GM12875 (cell line): Measurements from ENCODE around the gene ZFYVE28.
"Not testable (repeated sequence)": the region's sequence is repeated elsewhere in the genome, so short reads cannot be mapped to it uniquely, and the experiment has no call there.

Experiments used
- H3K4me3 ChIP-seq: one replicate; pipeline ENCODE4 v1.5.1; 2011; ENCODE audit warnings: low read depth, low read length, control low read depth
- TF ChIP-seq, protein P1 (sequence below): IDR thresholded peaks from 2 replicates; pipeline ENCODE4 v1.5.1; 2011; ENCODE audit warnings: low read depth, mild to moderate bottlenecking, control low read depth, inconsistent platforms, low read length, moderate library complexity, borderline replicate concordance; ENCODE audit not compliant: insufficient read depth

ZFYVE28 gene

DNA sequence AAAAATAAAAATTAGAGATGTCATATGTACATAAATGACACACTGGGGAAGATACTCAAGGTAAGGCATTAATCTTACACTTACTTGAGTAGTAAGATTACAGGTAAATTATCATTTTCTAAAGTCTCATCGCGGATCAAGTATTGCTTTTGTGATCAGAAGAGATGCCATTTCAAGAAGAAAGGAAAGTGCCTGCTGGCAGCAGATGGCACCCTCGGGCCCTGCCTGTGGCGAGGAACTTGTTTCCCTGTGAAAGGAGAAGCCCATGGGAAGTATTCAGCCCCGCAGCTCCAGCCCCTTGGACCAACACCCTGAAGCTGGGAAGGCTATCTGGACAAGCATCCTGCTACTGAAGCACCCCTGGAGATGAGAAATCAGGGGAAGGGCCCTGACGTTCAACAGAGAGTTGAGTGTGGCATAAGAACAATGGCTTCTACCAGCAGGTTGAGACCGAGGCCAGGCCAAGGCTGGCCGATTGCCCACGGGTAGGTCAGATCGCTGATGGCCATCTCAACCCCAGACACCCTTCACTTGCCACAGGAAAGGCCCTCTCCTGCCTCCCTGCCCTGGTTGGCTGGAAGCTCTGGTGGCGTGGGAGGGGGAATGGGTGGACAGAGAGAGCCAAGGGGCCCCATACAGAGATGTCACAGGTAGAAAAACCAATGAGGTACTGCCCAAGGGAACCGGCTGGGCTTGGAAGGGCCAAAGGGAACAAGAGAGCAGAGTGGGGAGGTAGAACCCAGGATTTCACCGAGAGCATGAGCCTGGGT, 137.7 kb downstream of the ZFYVE28 start:
- H3K4me3 ChIP-seq, result no peak overlapping the region
- TF ChIP-seq, protein P1, sequence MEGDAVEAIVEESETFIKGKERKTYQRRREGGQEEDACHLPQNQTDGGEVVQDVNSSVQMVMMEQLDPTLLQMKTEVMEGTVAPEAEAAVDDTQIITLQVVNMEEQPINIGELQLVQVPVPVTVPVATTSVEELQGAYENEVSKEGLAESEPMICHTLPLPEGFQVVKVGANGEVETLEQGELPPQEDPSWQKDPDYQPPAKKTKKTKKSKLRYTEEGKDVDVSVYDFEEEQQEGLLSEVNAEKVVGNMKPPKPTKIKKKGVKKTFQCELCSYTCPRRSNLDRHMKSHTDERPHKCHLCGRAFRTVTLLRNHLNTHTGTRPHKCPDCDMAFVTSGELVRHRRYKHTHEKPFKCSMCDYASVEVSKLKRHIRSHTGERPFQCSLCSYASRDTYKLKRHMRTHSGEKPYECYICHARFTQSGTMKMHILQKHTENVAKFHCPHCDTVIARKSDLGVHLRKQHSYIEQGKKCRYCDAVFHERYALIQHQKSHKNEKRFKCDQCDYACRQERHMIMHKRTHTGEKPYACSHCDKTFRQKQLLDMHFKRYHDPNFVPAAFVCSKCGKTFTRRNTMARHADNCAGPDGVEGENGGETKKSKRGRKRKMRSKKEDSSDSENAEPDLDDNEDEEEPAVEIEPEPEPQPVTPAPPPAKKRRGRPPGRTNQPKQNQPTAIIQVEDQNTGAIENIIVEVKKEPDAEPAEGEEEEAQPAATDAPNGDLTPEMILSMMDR, result no peak

- H3K4me3 ChIP-seq, result no peak overlapping the region
- TF ChIP-seq, protein P1, result no peak
Observed at GRCh38 chr4:2277956-2278355, 140.5 kb downstream of the ZFYVE28 start.

DNA sequence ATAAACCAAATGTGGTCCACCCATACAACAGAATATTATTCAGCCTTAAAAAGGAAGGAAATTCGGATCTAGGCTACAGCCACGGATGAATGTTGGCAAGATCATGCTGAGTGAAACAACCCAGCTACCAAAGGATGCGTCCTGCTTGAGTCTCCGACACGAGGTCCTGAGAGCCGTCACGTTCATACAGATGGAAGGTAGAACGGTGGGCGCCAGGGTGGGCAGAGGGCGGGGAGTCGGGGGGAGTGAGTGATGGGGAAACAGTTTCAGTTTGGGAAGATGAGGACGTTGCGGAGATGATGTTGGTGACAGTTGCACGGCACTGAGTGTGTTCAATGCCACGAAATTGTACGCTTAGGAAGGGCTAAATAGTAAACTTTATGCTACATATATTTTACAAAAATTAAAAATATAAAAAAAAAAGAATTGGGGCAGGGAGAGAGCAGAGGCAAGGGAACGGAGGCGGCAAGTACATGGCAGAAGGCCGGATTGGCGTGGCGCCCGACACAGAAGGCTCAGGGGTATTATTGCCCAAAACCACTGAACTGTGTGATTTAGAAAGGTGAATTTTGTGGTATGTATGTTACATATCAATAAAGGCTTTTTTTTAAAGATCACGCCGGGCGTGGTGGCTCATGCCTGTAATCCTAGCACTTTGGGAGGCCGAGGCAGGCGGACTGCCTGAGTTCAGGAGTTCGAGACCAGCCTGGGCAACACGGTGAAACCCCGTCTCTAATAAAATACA, 141.7 kb downstream of the ZFYVE28 start:
- TF ChIP-seq, protein P1, result no peak
- no peak overlapping the region for H3K4me3 ChIP-seq

- TF ChIP-seq, protein P1, result no peak
- H3K4me3 ChIP-seq, result no peak overlapping the region
Observed at GRCh38 chr4:2275546-2276251, 142.7 kb downstream of the ZFYVE28 start.

DNA sequence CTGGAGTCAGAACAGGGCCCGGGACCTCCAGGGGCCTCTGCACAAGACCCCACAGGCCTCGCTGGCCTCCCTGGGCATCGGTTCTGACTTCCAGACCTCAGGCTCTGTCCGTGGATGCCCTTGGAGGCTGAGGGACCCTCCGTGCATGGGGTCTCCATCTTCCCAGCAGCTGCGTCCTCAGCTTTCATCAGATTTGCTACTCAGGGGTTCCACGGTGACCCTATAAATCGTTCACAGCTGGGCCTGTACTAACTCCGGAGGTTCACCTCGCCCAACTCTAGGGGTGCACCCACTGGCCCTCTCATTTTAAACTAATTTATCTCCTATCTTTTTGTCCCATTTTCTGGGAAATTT, 143.4 kb downstream of the ZFYVE28 start:
- not testable (repeated sequence) for H3K4me3 ChIP-seq

DNA sequence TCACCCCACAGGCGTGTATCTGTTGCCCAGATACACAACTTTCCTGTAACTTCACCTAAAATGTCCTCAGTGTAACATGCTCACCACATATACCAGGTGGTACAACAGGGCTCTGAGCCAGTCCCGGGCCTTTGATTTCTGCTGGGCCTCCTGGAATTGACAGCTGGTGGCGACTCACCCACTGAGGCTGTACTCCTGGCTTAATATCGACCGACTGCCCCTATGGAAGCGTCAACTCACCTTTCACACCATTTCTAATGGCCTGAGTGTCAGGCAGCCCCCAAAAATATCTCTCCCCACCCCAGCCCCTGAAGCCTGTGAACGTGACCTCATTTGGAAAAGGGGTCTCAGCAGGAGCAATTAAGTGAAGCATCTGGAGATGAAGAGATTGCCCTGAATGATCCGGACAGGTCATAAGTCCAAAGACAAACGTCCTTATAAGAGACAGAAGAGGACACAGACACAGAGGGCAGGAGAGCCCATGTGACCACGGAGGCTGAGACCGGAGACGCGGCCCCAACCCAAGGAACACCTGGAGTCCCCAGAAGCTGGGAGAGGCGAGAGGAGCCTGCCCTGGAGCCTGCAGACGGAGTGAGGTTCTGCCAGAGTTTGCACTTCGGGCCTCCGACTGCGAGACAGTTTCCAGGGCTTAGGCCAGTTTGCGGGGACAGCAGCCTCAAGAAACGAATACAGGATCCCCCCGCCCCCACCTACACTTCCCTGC, 144.0 kb downstream of the ZFYVE28 start:
- TF ChIP-seq, protein P1, result no peak
- H3K4me3 ChIP-seq, result no peak overlapping the region
